ENCODE measurements around the gene UST.
"Not testable (repeated sequence)": the region's sequence is repeated elsewhere in the genome, so short reads cannot be mapped to it uniquely, and the experiment has no call there.

UST gene

DNA sequence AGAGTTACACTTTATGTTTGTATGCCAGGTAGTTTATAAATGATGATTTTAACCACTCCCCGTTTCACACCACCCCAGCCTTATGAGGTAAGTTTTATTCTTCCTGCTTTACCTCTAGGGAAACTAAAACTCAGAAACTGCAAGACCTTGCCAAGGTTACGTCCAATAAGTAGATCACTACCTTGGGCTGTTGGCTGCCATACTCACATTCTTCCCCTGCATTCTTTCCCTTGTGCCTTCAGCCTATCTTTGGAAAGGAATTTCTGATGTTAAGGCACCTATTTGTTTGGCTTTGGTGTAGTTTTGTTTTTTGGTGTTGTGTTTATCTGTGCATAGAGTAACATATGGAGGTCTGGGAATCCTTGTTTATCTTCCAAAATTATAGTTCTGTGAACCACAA lies 122.1 kb downstream of the UST start:
- no peak for DNase-seq (ENCODE audit: low read depth)

DNA sequence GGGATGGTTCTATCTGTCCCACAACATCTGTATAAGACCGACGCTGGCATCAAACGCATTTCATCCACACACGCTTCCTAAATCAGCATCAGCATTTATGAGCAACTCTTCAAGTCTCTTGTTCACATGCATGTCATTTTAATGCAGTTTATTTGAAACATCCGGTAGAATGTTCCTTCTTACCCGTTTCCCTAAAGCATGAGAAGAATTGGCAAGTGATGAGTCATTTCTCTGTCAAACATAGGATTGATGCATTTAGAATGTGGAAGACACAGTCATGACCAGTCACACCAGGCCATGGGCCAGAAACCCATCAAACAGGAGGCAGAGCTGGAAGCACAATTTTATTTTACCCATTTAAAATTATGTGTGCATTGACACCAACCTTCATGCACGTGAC lies 122.8 kb downstream of the UST start:
- DNase-seq (ENCODE audit: low read depth): no peak

DNA sequence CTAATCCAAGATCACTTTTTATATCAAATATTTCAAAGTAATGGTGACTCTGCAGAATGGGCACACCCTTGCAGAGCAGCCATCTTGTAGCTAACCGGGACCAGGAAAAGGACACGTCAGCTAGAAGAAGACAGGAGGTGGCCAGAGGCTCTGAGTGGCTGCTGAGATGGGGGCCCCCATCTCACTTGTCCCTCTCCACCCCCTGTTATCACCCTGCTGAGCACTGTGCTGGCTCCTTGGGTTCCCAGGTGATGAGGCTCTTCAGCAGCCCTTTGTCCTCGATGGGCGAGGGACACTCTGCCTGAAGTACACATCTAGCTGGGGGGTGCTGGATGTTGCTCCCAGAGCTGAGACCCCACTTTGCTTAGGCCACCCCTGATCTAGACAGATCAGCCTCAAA lies 126.3 kb downstream of the UST start:
- DNase-seq (ENCODE audit: low read depth): no peak

DNA sequence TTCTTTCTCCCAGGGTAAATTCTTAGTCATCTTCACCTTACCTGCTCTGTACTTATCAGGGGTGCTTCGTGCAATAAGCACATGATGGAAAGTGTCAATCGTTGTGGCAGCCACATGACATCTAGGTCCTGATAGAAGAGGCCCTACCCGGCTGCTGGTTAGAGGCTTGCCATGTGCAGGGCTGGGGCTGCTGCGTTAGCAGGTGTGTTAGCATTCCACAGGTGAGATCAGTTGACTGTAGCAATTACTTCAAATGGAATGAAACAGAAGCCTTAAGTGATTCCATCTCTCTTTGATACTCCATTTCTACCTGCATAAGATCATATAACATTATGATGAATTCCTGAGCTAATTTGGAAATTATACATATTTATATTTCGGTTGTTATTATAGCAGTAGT lies 127.0 kb downstream of the UST start:
- DNase-seq (ENCODE audit: low read depth): no peak

DNA sequence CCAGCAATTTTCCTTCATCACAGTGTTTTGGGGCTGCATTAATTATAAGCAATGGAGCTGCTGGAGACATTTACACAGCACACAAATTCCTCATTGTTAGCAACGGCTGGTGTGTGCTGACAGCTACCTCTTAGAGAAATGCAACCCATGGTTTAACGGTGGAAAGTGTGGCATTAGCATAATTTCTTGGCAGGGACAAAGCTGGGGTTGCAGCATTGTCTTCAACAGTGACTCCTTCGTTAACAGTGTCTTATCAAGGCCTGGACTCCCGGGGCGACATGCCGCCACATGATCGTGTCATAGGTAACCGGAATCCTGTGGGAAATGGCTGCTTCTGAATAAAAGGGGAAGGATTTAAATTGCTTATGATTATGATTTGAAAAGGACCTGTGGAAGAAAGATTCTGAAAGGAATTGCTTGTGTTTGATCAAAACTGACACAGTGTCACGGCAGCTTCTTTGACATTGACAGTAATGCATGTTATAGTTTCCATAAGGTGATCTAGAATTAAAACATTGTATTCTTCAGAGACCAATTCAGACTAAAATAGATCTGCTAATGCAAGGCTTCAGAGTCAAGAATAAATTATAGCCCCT lies 128.0 kb downstream of the UST start:
- no peak for DNase-seq (ENCODE audit: low read depth)

DNA sequence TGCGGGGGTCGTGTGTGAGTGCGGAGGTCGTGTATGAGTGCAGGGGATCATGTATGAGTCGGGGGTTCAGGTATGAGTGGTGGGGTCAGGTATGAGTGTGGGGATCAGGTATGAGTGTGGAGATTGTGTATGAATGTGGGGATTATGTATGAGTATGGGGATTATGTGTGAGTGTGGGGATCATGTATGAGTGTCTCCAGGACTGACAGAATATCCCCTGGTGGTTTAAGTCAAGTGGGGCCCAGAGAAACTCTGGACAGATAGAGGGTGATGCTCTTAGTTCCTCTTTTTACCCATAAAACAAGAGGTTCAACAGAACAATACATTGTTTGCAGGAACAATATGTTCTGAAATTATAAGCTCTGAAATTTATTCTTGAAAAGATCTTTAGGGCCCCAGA lies 131.9 kb downstream of the UST start:
- DNase-seq (ENCODE audit: low read depth): no peak

DNA sequence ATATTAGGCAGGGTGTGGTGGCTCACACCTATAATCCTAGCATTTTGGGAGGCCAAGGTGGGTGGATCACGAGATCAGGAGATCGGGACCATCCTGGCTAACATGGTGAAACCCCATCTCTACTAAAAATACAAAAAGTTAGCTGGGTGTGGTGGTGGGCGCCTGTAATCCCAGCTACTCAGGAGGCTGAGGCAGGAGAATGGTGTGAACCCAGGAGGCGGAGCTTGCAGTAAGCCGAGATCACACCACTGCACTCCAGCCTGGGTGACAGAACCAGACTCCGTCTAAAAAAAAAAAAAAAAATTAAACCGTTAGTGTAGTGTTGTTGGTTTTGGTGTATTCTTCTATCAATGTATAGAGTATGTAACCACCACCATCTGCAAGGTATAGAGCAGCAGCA lies 133.9 kb downstream of the UST start:
- DNase-seq (ENCODE audit: low read depth): not testable (repeated sequence)

DNA sequence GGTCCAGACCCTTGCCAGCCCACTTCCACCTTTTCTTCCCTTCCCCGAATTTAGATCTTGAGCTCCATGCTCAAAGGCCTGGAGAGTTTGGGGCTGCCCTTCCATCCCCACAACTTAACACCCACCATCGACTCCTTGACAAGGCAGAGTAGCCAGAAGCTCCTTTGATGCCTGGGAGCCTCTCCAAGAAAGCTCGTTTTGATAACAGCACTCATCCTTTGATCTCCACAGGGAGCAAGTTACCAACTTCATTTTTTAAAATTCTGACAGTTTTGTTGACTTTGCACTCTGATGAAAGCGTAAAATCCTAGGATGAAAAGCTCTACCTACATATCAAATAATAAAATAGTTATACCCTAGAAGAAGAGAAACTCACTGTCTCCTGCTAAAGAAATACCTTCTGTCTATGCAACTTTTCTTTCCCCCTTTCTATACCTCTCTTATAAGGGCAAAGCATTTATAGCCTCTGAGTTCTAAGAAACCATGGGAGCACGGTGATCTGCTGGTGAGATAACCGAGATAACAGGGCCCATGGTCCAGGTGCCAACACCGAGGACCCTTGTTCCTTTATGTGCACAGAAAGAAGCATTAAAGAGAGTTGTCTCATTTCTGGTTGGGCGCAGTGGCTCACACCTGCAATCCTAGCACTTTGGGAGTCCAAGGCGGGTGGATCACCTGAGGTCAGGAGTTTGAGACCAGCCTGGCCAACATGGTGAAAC lies 134.9 kb downstream of the UST start:
- no peak for DNase-seq (ENCODE audit: low read depth)

DNA sequence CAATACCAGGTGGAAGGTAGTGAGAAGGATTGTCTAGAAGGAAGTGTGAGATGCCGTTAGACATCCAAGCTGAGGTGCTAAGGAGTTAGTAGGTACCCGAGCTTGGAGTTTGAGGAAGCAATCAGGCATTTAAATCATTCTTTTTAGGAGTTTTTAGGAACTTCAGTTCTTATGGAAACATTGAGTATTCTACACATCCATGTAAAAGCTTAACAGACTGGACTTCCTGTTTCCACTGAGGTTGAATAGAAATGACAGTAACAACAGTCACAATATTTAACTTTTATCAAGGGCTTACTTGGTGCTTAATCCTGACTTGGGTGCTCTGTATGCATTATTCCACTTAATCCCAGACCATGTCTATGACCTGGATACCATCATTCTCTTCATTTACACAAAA lies 136.4 kb downstream of the UST start:
- DNase-seq (ENCODE audit: low read depth): no peak

DNA sequence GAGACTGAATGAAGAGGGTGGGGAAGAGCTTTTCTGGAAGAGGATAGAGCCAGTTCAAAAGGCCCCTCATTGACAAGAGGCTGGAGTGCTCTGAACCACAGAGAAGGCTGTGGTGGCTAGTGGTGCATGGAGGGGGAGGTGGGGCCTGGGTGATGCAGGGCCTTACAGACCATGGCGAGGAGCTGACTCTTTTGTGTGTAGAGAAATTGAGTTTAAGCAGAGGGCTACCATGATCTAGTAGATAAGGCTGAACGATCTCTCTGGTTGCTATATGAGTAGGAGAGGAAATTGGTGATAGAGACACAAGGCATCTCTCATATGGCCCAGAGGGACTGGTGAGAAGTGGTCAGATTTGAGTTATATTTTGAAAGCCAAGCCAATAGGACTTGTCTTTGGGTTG lies 137.6 kb downstream of the UST start:
- DNase-seq (ENCODE audit: low read depth): no peak

DNA sequence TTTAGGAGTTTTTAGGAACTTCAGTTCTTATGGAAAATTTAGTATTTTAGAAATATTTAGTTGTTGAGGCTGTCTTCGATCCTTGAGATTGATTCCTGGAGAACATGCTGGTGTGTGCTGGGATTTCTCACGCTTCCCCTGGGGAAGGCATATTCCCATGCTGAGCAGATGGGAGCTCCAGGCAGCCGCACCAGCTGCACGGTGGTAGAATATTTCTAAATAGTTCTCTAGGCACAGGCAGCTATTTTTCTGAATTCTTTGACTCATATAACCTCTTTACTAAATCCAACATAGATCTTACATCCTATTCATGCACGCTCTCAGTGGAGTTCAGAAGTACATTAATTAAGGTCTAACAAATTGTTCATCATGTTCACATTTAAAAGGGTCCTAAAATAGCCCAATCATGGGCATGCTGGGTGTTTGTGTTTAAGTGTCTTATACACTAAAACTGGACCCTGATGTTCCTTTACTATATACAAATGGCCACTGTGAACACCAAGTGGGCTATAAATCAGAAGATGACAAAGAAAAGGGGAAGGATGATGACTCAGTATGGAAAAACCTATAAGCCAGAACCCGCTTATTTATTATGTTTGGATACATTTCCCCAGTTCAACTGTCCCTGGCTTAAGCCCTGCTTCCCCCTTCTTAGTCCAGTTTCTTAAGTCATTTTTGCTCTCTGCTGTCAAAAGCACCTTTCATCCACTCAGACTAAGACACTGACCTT lies 138.5 kb downstream of the UST start:
- no peak for DNase-seq (ENCODE audit: low read depth)

DNA sequence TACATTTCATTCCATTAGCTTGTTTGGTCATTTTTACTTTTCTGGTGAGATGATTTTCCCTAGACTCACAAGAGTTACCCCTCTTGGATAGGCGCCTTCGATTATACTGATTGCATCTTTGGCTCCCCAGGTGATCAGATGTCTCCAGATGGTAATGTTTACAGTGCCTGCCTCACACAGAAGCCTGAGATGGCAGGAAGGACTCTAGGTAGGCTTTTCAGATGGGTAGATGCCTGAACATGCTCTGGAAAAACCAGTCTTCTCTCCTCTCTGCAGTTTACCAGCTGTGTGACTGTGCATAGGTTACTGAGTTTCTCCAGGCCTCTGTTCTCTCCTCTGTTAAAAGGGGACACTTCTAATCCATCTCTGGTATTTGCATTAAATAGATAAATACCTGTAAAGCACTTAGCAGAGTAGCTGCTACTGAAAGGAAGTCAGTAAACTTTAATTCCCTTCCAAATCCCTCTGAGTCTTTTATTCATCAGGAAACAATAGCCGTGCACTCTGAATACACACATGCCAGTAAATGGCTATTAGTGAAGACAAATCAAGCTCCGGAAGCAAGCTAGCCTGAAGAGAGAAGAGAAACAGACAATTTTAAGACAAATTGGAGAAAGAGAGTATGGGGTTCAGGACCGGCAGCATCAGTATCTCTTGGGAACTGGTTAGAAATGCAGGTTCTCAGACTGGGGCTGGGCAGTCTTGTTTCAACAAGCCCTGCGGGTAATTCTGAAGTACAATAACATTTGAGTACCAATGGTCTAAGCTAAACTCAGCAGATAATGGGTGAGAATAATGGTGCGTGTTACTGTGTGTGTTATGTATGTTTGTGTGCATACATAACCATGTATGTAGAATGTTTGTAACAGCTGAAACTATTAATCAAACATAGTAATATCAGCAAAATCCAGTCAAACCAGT lies 139.4 kb downstream of the UST start:
- DNase-seq (ENCODE audit: low read depth): no peak

DNA sequence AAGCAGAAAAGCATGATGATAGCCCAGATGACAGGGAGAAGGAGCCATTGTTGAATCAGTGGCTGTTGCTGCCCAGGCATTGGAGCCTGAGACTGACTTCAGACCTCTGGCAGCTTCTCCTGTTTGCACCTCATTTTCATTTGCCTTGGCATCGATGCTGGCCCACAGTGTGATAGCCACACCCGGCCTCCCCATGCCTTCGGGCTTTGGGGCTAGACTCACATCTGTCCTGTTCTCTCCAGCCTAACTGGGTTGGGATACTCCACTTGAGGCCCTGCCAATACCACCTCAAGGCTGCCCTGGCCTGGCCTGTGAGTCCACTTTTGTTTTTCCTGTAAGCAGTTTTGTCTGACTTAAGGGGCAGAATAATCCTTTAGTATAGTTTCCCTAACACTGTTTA lies 140.4 kb downstream of the UST start:
- DNase-seq (ENCODE audit: low read depth): no peak

DNA sequence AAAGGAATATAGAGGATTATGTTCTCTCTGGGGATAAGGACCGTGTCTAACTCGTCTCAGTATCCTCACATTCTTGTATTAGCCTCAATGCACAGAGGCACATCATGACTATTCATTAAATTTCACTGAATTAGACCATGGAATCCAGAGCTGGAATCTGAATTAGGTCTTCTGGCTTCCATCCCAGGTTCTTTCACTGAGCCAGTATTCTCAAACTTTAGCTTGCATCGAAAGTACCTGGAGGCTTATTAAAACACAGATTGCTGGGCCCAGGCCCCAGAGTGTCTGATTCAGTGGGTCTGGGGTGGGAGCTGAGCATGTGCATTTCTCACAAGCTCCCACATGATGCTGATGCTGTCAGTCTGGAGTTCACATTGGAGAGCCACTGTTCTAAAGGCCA lies 142.0 kb downstream of the UST start:
- DNase-seq (ENCODE audit: low read depth): no peak

DNA sequence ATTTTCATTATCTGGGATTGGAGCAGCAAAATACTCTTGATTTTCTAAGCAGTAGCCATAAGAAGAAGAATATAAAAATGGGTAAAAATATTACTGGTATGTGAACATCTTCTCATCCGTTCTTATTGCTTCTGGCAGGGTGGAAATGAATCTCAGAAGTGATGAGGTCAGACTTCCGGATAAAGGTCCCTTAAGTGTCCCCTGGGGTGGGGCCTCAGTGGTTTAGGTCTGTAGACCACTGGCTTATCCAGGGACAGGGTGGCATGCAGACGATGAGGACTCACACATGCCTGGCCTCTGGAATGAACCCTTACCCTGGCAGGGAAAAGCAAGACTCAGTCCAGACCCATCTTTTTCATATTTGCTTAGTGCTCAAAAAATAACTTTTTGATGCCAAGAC lies 143.3 kb downstream of the UST start:
- DNase-seq (ENCODE audit: low read depth): no peak

DNA sequence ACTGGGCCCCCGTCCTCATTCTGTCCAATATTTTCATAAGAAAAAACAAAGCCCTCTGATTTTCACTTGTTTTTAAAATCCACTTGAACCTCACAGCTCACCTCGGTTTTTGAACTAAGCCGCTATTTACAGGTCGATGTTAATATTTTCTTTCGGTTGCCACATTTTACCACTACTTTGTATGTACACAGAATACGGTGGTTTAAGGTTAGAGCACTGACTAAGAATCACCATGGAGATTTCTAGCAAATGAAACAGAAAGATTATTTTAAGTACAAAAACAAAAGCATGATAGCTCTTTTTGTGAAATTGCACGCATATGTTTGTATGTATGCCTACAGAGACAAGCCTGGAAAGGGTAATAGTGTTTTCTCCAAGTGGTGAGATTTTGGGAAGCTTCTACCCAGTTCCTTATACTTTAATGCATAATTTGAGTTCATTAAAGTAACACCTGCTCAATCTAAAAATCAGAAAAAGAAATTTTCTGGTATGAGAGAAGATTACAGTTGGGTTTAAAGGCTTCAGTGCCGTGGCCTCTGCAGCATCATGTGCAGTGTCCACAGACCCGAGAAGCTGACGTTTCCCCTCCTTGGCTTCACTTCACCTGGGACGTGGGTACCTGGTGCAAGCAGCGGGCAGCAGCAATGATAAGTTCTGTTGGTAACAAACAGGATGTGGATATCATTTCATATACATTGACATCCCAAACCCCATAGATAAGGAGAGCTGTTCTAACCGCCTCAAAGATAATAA lies 144.0 kb downstream of the UST start:
- no peak for DNase-seq (ENCODE audit: low read depth)

DNA sequence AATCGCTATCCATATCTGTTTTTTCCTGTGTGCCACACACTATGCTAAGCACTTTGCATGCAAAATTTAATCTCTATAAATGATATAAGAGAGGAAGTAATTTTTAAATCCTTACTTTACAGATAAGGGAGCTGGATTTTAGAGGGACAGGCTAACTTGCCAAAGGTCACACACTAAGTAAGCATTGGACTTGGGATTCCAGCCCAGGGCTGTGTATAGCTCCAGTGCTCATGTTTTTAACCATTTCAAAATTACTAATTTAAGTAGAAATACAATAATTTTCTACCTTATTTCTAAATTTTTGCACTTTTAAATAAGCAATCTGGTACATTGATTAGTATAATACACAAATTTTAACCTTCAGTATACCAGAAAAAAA lies 144.6 kb downstream of the UST start:
- no peak for DNase-seq (ENCODE audit: low read depth)

DNA sequence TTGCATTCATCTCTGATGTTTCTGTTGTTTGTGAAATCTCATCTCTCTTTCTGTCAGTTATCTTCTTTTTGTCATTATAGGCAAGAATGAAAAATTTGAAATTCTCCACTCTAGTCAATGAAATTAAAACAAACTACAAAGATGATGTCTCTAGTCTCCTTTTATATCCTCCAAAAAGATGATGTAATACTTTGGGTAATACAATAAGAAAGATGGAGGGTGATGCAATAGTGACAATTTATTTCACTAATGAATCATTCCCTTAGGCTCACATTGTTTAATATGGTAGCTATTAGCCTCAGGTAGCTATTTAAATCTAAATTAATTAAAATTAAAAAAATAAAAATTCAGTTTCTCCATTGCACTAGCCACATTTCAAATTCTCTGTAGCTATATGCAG lies 145.4 kb downstream of the UST start:
- DNase-seq (ENCODE audit: low read depth): no peak

DNA sequence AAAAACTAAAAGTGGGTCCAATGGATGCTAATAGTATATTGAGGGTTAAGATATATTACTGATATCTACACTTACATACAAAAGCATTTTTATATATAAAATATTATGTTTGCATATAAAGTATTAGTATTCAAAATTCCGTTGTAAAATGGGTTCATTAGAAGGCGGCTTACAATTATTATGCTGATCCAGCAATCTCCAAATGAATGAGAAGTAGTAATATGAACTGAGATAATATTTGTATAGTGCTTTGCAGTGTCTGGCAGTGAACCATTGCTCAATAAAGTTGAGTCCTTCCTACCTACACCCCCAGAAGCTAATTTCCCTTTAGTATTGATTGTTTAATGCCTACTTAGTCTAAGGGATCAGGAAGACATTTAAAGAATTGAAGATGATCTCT lies 146.2 kb downstream of the UST start:
- no peak for DNase-seq (ENCODE audit: low read depth)

DNA sequence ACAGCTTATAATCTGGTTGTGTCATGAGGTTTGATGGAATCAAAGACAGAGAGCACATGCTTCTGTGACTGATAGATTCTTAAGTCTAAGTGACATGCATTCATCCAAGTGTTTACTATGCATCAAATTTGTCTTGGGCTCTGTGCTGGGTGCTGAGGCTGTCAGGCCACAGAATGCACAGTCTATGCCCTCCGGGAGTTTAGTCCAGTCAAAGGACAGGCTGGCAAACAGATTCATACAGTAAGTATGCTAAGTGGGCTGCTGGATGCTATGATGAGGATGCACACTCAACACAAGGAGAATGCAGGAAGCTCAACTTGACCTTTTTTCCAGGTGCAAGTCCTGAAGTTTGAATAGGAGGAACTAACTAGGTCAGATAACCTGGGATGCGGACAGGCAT lies 146.7 kb downstream of the UST start:
- no peak for DNase-seq (ENCODE audit: low read depth)

DNA sequence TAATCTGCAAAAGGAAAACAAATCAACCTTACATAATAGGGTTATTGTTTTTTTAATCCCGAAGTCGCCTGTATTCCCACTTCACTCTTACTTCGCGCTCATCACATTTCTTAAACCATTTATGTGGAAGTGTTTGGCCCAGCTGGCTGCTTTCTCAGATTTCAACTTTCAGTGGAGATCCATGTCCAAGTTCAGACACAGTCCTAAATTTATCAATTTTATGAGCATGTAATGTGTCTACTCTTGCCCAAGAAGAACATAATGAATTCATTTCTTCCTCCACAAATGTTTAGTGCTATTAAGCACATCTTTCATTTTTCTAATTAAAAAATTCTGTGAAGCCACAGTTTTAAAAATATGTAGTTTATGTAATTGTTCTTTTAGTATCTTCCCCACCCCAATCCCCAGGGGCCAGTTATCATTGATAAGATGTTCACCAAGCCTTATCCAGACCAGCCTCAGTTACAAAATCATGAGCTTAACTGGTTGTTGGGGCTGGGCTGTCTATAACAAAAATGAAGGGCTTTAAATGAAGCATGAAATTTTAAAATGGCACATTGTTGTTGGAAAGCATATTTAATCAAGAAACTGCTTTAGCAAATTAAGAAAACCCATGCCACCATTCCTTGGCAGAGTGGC lies 151.7 kb downstream of the UST start:
- no peak for DNase-seq (ENCODE audit: low read depth)

All from stimulated activated CD8-positive, alpha-beta memory T cell treated with anti-CD3 and anti-CD28 coated beads, Interleukin-12 subunit alpha, Interleukin-12 subunit beta, amount 100 ng/mL, for 4 hours (primary cell).